HEK293T (cell line): ENCODE results near the gene ATP8A1.

ENCODE experiments used
- FOXA1 ChIP-seq: fragments of 450-650 bp; IDR thresholded peaks from 2 replicates; pipeline ENCODE4 v1.6.1; 2016; ENCODE audit warnings: mild to moderate bottlenecking
- FOXM1 ChIP-seq: fragments of 450-650 bp; IDR thresholded peaks from 2 replicates; pipeline ENCODE4 v1.6.1; 2017; ENCODE audit warnings: mild to moderate bottlenecking, borderline replicate concordance
- HDGF ChIP-seq: fragments of 450-650 bp; IDR thresholded peaks from 2 replicates; pipeline ENCODE4 v1.6.1; 2017; ENCODE audit warnings: antibody characterized with exemption, borderline replicate concordance
- NFRKB ChIP-seq: fragments of 450-650 bp; IDR thresholded peaks from 2 replicates; pipeline ENCODE4 v1.6.1; 2016; ENCODE audit warnings: mild to moderate bottlenecking, moderate library complexity
- SP1 ChIP-seq: fragments of 450-650 bp; IDR thresholded peaks from 2 replicates; pipeline ENCODE4 v1.6.1; 2017
- SUZ12 ChIP-seq: fragments of 450-650 bp; IDR thresholded peaks from 2 replicates; pipeline ENCODE4 v1.6.1; 2016; ENCODE audit warnings: mild to moderate bottlenecking
- TARDBP ChIP-seq: fragments of 450-650 bp; IDR thresholded peaks from 2 replicates; pipeline ENCODE4 v1.6.1; 2016

- no peak for TF ChIP-seq TARDBP
- no peak for TF ChIP-seq NFRKB
- no peak for TF ChIP-seq SP1
- TF ChIP-seq FOXM1, result no peak
- TF ChIP-seq SUZ12, result no peak
- TF ChIP-seq HDGF, result no peak
- no peak for TF ChIP-seq FOXA1
Measured at GRCh38 chr4:42702895-42703294, 46.0 kb upstream of the ATP8A1 start.
